Neural progenitor cell (in vitro differentiated cells): ENCODE measurements around the gene RTN4RL1. TPM values are rescaled to one million over a fixed set of nuclear protein-coding genes. Genes with fewer than 3 reads are reported as not detected.
A peak's percentile ranks its signal among the peaks of the same experiment; 100 is the strongest.

Experiments used
- DNase-seq: peaks from one replicate; pipeline ENCODE4 v3.0.0-alpha.2; 2016; ENCODE audit warnings: low spot score
- H2AFZ ChIP-seq: fragments of 200-600 bp; sonication (generic); replicated peaks from 2 replicates; pipeline ENCODE4 v1.6.1; 2016; ENCODE audit warnings: antibody characterized with exemption
- H3F3A ChIP-seq: fragments of 200-600 bp; sonication (generic); 2 replicates; pipeline ENCODE4 v1.6.1; 2016; ENCODE audit warnings: antibody characterized with exemption, low read depth
- H3K27ac ChIP-seq: fragments of 200-600 bp; sonication (generic); 2 replicates; pipeline ENCODE4 v1.5.1; 2016; ENCODE audit warnings: mild to moderate bottlenecking
- H3K27me3 ChIP-seq: fragments of 200-600 bp; sonication (generic); 2 replicates; pipeline ENCODE4 v1.6.1; 2016; ENCODE audit warnings: mild to moderate bottlenecking, moderate library complexity
- H3K36me3 ChIP-seq: fragments of 200-600 bp; sonication (generic); 2 replicates; pipeline ENCODE4 v1.5.1; 2016
- H3K4me1 ChIP-seq: fragments of 200-600 bp; sonication (generic); 2 replicates; pipeline ENCODE4 v1.6.1; 2016; ENCODE audit warnings: mixed run types
- H3K4me2 ChIP-seq: fragments of 200-600 bp; sonication (generic); 2 replicates; pipeline ENCODE4 v1.6.1; 2016
- H3K4me3 ChIP-seq: fragments of 200-600 bp; sonication (generic); 2 replicates; pipeline ENCODE4 v1.5.1; 2016
- H3K79me2 ChIP-seq: fragments of 200-600 bp; sonication (generic); 2 replicates; pipeline ENCODE4 v1.6.1; 2016; ENCODE audit warnings: low read depth
- H3K9ac ChIP-seq: fragments of 200-600 bp; sonication (generic); 2 replicates; pipeline ENCODE4 v1.6.1; 2016
- H3K9me3 ChIP-seq: fragments of 200-600 bp; sonication (generic); 2 replicates; pipeline ENCODE4 v1.5.1; 2016; ENCODE audit warnings: low read depth
- H4K20me1 ChIP-seq: fragments of 200-600 bp; sonication (generic); 2 replicates; pipeline ENCODE4 v1.6.1; 2016; ENCODE audit warnings: low read depth
- H3K27ac Mint-ChIP-seq: 3 replicates; pipeline ENCODE4 v1.8.0; 2021; ENCODE audit warnings: mixed read lengths
- H3K27me3 Mint-ChIP-seq: 2 replicates; pipeline ENCODE4 v1.8.0; 2022; ENCODE audit warnings: low read depth, mild to moderate bottlenecking, inconsistent platforms, moderate library complexity, mixed read lengths; ENCODE audit not compliant: insufficient read depth
- H3K36me3 Mint-ChIP-seq: 3 replicates; pipeline ENCODE4 v1.8.0; 2021; ENCODE audit warnings: mixed read lengths
- H3K4me1 Mint-ChIP-seq: 3 replicates; pipeline ENCODE4 v1.8.0; 2021; ENCODE audit warnings: mixed read lengths
- H3K4me3 Mint-ChIP-seq: 3 replicates; pipeline ENCODE4 v1.8.0; 2021; ENCODE audit warnings: mild to moderate bottlenecking, moderate library complexity, mixed read lengths
- H3K9me3 Mint-ChIP-seq: 3 replicates; pipeline ENCODE4 v1.8.0; 2020; ENCODE audit warnings: mixed read lengths
- EZH2 ChIP-seq: fragments of 200-600 bp; sonication (generic); IDR thresholded peaks from 2 replicates; pipeline ENCODE4 v1.6.1; 2017; ENCODE audit warnings: antibody characterized with exemption, mild to moderate bottlenecking, moderate library complexity
- EZH2phosphoT487 ChIP-seq: fragments of 200-600 bp; sonication (generic); IDR thresholded peaks from 2 replicates; pipeline ENCODE4 v1.6.1; 2017; ENCODE audit warnings: antibody characterized with exemption
- total RNA-seq: library from RNA; depleted of rRNA; stranded (reverse); fragments of >200 nt; gene quantifications from 2 replicates; pipeline ENCODE4 v1.2.3, GENCODE V29; 2015; ENCODE audit warnings: low replicate concordance
- TF ChIP-seq, protein P1 (sequence below): fragments of 200-600 bp; sonication (generic); IDR thresholded peaks from 2 replicates; pipeline ENCODE4 v1.5.1; 2017; ENCODE audit warnings: antibody characterized with exemption, mild to moderate bottlenecking

RTN4RL1 gene
- total RNA-seq, 1 donor from 2014 or later: 3.4 TPM

DNA sequence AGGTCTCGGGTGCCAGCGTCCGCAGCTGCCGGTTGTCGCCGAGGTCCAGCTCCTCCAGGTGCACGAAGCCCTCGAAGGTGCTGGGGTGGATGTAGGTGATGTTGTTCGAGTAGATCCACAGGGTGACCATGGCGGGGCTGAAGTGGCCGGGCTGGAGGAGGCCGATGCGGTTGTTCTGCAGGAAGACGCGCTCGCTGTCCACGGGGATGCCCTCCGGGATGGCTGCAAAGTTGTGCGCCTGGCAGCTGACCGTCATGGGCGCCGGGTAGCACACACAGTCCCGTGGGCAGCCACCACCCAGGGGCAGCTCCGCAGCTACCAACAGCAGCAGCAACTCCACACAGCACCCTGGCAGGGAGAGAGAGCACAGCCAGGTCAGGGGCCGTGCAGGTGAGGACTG is 87.7 kb downstream of the RTN4RL1 start:
- Histone ChIP-seq H3K4me1 (peaks cover 48% of the 10 kb centered on the region), H3K79me2 (no peaks in the 10 kb centered on the region), H3K36me3 (no peaks in the 10 kb centered on the region), H3K4me3 (no peak overlapping the region), H3F3A (peaks cover 12% of the 10 kb centered on the region), H3K9ac (no peak overlapping the region), H3K27ac (no peak overlapping the region), H3K4me2 (no peak overlapping the region), H4K20me1 (no peaks in the 10 kb centered on the region), H2AFZ (no peak overlapping the region), H3K9me3 (no peaks in the 10 kb centered on the region), H3K27me3 (no peaks in the 10 kb centered on the region)
- TF ChIP-seq EZH2: no peak
- TF ChIP-seq, protein P1, sequence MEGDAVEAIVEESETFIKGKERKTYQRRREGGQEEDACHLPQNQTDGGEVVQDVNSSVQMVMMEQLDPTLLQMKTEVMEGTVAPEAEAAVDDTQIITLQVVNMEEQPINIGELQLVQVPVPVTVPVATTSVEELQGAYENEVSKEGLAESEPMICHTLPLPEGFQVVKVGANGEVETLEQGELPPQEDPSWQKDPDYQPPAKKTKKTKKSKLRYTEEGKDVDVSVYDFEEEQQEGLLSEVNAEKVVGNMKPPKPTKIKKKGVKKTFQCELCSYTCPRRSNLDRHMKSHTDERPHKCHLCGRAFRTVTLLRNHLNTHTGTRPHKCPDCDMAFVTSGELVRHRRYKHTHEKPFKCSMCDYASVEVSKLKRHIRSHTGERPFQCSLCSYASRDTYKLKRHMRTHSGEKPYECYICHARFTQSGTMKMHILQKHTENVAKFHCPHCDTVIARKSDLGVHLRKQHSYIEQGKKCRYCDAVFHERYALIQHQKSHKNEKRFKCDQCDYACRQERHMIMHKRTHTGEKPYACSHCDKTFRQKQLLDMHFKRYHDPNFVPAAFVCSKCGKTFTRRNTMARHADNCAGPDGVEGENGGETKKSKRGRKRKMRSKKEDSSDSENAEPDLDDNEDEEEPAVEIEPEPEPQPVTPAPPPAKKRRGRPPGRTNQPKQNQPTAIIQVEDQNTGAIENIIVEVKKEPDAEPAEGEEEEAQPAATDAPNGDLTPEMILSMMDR: no peak
- no peak for TF ChIP-seq EZH2phosphoT487
- Mint-ChIP-seq H3K27ac (no peak overlapping the region), H3K27me3 (peaks cover 2% of the 10 kb centered on the region), H3K9me3 (no peaks in the 10 kb centered on the region), H3K4me1 (peaks cover 31% of the 10 kb centered on the region), H3K36me3 (no peaks in the 10 kb centered on the region), H3K4me3 (no peak overlapping the region)
- DNase-seq: no peak

DNA sequence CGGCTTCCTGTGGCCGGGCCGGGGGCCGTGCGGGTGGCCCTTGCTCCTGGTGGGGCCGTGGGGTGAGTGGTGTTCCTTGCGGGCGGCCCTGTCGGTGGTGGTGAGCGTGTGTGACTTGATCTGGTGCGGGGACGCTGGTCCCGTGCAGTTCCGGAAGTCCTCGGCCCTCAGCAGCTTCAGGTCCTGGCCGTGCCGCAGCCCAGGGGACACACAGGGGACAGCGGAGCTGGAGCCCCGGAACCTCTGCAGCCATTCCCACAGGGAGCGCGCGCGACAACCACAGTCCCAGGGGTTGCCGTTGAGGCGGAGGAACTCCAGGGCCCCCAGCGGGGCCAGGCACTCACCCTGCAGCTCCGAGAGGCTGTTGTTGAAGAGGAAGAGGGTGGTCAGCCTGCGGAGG is 88.4 kb downstream of the RTN4RL1 start:
- Histone ChIP-seq H3F3A (peaks cover 18% of the 10 kb centered on the region), H2AFZ (no peak overlapping the region), H3K9me3 (no peaks in the 10 kb centered on the region), H4K20me1 (no peaks in the 10 kb centered on the region), H3K27me3 (no peaks in the 10 kb centered on the region), H3K79me2 (no peaks in the 10 kb centered on the region), H3K4me3 (no peak overlapping the region), H3K27ac (no peak overlapping the region), H3K36me3 (no peaks in the 10 kb centered on the region), H3K9ac (no peak overlapping the region), H3K4me1 (peaks cover 49% of the 10 kb centered on the region), H3K4me2 (no peak overlapping the region)
- H3K4me3 Mint-ChIP-seq: no peak overlapping the region
- no peak for DNase-seq
- TF ChIP-seq EZH2 (no peak), EZH2phosphoT487 (no peak)
- TF ChIP-seq, protein P1: no peak
- H3K27me3 Mint-ChIP-seq: peaks cover 2% of the 10 kb centered on the region
- peaks cover 35% of the 10 kb centered on the region for H3K4me1 Mint-ChIP-seq
- H3K36me3 Mint-ChIP-seq: no peaks in the 10 kb centered on the region
- H3K27ac Mint-ChIP-seq: no peak overlapping the region
- no peaks in the 10 kb centered on the region for H3K9me3 Mint-ChIP-seq

DNA sequence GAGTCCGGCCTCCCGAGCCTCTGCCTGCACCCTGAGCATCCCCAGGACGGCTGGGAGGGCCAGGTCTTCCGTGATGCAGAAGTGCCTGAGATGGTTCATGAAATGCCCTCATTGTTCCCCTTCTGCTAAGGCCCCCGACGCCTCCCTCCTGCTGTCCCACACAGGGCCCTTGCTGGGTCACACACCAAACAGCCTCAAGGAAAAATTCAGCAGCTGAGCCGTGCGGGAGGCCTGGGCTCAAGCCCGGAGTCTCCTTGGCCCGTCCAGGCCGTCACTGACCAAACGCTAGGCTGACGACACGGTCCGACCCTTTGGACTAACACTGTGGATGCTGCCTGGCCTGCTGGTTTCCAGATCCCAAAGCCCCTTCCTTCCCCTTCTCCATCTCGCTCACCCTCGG is 90.2 kb downstream of the RTN4RL1 start:
- Histone ChIP-seq H3K36me3 (no peaks in the 10 kb centered on the region), H3F3A (peaks cover 36% of the 10 kb centered on the region), H3K27ac (no peak overlapping the region), H2AFZ (no peak overlapping the region), H3K27me3 (no peaks in the 10 kb centered on the region), H4K20me1 (no peaks in the 10 kb centered on the region), H3K9me3 (no peaks in the 10 kb centered on the region), H3K79me2 (no peaks in the 10 kb centered on the region), H3K9ac (no peak overlapping the region), H3K4me2 (peak overlapping the region; percentile 6), H3K4me1 (peaks cover 45% of the 10 kb centered on the region), H3K4me3 (no peak overlapping the region)
- no peak for DNase-seq
- Mint-ChIP-seq H3K27ac (no peak overlapping the region), H3K4me1 (peaks cover 38% of the 10 kb centered on the region), H3K36me3 (no peaks in the 10 kb centered on the region), H3K27me3 (peaks cover 3% of the 10 kb centered on the region), H3K9me3 (no peaks in the 10 kb centered on the region), H3K4me3 (no peak overlapping the region)
- TF ChIP-seq EZH2: no peak

DNA sequence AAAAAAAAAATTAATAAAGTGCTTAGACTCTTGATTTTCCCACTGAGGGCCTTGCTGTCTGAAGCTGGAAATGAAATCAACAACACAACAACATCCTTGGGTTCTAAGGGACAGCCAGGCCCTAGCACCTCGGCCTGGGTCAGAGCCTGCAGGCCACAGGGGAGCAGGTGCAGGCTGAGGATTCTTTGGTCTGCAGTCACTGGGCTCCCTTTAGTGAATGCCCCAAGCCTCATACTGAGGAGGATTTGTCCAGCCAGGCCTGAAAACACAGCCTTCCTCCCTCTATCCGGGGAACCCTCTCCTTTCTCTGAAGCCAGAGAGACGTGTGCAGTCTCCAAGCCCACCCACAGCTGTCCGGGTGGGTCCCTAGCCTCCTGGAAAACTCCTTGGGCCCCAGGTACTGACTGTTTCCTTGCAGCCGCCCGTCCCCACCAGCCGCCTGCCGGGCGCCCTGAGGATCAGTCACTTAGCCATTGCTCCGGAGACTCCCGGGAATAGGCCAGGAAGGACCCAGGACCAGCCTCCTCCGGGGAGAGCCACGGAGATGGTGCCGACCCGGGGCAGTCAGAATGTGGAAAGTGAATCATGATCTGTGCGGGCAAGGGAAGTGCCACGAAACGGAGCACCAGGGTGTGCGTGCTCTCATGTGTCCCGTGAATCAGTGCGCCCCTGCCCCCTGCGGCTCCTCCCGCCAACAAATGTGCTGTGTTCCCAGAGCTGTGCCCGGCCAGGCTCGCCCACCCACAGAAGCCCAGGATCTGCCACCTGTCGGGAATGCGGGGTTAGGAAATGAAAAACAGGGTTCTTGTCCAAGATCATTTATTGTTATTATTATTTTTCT is 91.0 kb downstream of the RTN4RL1 start:
- Histone ChIP-seq H3F3A (peaks cover 36% of the 10 kb centered on the region), H4K20me1 (no peaks in the 10 kb centered on the region), H3K27ac (no peak overlapping the region), H3K79me2 (no peaks in the 10 kb centered on the region), H3K9ac (no peak overlapping the region), H3K9me3 (no peaks in the 10 kb centered on the region), H3K4me3 (no peak overlapping the region), H2AFZ (no peak overlapping the region), H3K36me3 (no peaks in the 10 kb centered on the region), H3K4me1 (peaks cover 46% of the 10 kb centered on the region), H3K4me2 (no peak overlapping the region), H3K27me3 (no peaks in the 10 kb centered on the region)
- Mint-ChIP-seq H3K4me1 (peaks cover 45% of the 10 kb centered on the region), H3K9me3 (no peaks in the 10 kb centered on the region), H3K27ac (peak overlapping the region; percentile 53), H3K27me3 (peaks cover 6% of the 10 kb centered on the region), H3K4me3 (no peak overlapping the region), H3K36me3 (no peaks in the 10 kb centered on the region)
- peak; percentile 61 for DNase-seq
- TF ChIP-seq, protein P1: no peak
- TF ChIP-seq EZH2 (no peak), EZH2phosphoT487 (no peak)
